HG02610 (cell line): ENCODE results near the gene PITX1.

Experiments used
- ATAC-seq: cut with Tn5 transposase; IDR thresholded peaks from one replicate; pipeline ENCODE4 v1.9.1; 2021; ENCODE audit warnings: mild to moderate bottlenecking, moderate library complexity; ENCODE audit not compliant: unreplicated experiment

The PITX1 gene

DNA sequence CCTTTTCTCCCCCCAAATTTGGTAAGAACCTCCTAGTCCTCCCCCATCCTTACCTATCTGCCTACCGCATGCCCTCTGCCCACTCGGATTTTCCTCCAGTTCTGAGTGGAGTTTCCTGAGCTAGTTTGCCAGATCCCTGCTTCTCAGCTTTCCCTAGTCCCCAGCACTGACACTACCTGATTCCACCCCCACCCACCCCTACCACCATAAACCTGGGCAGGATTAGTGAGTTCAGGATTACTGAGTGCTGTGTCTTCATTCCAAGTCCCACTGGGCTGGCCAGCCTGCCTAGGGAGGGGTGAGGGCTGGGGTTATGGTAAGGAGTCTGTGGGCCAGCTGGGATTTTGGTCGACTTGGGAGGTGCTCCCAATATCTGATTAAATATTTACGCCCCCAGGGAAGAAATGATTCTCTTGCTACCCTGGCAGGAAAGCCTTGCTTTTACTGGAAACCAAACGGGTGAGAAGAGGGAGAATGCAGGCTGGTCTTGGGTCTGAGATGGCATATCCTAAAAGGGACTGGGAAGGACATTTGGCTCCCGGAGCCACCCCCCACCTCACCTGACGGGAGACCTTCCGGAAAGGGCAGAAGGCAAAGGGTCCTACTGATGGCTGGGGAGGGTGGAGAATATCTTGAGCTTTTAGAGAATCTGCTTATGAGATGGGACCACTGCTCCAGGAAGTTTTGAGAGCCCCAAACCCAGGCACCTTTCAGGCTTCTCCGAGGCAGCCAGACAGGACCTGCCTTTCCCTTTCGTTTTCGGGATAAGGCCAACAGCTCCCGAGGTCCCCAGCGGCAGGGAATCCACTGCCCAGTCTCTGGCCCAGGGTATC, 3.7 kb downstream of the PITX1 start:
- no peak for ATAC-seq

DNA sequence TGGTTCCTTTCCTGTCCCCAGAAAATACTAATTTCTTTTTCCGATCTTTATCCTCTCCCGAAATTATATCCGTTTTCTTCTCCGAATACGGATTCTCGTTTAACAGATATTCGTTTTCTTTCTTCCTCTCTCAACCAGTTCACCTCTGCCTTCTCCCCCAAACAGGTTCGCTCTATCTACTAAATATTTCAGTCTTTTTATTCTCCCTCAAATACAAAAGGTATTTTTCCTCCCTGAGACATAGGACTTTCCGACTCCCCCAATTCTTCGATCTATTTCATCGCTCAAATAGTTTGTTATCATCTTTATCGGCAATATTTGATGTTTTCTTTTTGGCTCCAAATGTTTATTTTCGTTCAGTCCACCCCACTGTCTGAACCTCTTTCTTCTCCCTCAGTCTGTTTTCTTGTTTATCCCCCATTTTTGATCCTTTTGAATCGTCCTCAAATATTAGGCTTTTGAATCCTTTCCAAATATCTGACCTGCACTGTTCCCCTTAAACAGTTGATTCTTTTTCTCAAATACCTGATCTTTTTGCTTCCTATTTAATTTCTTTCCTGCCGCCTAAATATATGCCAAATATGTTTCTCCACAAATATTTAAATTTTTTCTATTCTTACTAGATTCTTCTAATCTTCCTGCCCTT, 4.4 kb downstream of the PITX1 start:
- no peak for ATAC-seq

DNA sequence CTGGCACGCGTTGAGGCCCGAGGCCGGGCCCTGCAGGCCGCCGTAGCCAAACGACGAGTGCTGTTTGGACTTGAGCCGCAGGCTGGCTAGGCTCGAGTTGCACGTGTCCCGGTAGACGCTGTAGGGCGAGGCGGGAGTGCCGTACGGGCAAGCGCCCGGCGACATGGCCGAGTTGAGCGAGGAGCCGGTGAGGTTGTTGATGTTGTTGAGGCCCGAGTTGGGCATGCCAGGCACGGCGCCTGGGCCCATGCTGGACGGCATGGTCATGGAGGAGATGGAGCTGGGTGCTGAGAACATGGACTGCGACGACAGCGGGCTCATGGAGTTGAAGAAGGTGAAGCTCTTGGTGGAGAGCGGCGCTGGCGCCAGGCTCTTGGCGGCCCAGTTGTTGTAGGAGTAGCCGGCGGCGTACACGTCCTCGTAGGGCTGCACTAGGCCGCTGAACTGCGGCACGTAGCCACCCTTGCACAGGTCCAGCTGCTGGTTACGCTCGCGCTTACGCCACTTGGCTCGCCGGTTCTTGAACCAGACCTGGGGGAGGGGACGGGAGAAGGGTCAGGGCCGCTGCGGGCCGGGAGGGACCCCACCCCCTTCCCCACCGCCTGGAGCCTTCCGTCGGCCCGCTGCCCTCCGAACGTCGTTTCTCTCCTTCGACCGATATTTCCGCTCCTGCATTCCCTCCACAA, 5.1 kb downstream of the PITX1 start:
- ATAC-seq = no peak

DNA sequence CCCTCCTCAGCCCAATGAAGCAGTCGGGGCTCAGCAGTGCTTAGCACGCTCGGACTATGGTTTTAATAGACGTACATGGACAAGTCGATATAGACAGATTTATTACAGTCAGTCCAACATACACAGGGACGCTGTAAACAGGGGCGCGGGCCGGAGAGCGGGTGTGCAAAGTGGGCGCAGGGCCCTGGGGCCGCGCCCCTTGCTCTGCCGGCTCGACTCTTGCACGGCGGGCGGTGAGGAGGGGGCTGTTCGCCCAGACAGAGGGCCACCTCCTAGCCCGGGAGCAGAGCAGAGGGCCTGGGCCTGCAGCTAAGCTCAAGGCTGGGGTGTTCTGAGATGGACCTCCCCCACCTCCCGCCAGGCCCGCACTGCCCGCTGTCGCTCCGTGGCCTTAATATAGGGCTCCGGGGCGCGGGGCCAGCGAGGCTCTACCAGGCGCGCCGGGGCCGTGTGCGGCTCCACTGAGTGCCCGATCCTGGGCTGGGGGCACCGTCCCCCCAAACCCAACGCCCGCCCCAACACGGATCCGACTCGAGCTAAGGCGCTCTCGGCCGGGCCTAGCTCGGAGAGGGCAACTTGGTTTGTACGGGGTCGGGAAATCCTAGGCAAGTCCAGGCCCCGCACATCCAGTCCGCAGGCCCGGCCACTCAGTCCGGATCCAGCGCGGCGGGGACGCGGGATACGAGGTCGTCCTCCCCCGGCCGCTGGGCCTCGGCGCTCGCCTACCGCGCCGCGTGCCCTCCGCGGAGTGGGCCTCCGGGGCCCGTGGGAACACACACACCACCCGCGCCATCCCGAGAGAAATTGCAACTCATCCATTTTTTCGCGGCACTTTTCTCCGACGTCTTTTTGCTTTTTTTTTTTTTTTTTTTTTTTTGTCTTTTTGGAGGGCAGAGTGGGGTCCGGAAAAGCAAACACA, 6.1 kb downstream of the PITX1 start:
- no peak for ATAC-seq

DNA sequence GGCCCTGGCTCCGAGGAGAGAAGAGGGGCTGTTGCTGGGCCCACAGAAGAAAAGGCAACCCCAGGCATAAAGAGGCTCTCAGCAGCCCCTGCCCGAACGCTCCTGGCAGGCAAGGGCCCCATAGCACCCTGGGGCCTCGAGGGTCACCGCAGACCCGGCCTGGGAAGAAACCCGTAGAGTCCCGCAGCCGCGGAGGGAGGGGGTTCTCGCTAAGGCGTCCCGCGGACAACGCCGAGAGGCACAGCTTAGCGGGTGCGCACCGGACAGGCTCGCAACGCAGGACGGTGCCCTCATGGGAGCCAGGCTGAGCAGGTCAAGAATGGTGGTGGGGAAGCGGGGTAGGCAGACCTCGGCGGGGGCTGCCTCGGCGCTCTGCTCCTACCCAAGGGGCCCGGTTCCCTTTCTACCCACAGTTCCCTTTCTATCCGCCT, 6.7 kb downstream of the PITX1 start:
- no peak for ATAC-seq

DNA sequence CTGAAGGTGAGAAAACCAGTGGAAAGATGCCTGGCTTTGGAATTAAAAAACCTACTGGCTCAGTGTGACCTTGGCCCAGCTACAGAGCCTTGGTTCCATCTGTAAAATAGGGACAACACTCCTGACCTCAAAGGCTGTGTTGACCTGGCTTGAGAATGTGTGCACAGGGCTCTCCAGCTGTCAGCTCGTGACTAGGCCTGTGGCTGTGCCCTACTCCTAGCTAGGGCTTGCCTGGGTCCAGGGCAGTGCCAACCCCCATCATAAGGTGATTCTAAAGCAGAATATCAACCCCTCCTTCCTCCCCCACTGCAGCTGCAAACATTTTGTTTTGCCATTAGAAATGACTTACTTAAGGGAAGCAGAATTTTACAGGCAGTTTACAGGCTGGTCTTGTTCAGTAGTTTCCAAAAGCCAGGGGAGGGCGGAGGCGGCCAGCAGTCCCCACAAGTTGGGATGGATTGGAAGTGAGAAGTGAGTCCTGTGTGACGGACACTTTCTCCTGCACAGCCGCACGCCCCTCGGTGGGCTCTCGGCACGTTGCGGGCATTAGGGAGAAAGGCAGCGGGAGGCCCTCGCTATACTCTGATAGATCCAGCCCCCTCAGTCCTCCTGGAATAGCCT, 7.3 kb downstream of the PITX1 start:
- no peak for ATAC-seq

DNA sequence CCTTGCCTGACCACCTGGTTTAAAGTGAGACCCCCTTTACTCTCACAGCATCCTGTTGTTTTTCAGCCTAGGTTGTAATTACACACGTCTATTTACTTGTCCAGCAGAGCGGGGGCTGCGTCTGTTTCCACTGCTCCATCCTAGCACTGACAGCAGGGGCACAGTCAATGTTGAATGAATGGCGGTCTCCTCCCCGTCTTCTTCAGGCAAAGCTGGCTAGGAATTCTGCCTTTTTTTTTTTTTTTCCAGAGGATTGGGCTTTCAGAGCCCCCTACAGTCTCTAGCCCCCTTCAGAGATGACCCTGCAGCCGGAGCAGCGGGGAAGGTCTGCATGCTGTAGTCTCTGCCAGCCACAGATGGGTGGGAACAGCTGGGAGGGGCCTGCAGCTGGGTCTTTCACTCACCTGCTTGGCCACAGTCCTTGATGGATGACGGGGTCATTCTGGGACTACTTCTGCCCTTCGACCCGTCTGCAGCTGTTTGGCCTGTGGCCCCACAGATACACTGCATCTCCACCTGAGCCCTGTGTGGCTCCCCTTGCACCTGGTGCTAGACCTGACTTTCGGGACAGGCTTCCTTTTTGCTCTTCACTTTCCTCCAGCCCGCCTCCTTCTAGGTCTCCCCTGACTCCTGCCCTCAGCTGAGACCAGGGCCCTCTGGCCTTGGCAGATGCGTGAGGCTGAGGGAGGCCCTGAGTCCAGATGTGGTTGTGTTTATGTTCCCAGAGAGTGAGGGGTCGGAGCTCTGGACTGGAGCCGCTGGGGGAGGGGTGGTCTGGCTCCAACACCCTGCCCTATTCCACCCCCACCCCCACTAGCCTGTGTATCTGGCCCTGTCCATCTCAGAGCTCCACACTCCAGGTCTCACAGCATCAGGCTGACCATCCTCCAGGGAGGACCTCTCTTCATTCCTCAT, 8.0 kb downstream of the PITX1 start:
- no peak for ATAC-seq

DNA sequence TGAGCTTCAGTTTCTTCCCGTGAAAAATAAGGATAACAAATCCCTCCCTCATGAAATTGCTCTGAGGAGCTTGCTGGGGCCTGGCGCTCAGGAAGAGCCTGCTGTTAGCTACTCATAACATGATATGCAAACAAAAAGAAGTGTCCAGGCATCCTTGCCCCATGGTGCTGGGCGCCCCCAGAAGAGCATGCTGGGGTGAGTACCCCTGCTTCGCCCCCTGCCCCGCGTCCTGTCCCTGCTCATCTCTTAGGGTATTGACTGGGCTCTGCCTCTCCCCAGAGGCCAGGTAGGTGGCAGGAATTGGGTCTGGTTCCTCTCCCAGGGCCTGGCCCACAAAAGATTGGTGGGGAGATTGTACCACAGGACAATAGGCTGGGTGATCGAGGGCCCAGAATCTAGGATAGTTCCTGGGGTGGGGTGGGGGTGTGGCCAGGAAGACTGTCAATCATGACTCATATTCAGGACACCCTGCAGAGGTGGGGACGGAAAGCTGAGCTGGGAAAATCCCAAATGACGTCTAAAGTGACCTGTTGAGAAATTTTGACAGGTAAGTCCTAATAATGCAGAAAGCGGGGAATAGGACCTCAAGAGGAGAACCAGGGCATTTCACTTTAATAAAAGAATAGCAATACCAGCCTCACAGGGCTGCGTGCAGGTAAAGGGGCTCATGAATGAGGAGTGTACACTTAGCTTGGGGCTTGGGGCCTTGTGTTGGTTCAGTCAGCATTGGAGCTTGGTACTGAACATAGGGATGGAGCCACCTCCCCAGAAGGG, 8.9 kb downstream of the PITX1 start:
- no peak for ATAC-seq

DNA sequence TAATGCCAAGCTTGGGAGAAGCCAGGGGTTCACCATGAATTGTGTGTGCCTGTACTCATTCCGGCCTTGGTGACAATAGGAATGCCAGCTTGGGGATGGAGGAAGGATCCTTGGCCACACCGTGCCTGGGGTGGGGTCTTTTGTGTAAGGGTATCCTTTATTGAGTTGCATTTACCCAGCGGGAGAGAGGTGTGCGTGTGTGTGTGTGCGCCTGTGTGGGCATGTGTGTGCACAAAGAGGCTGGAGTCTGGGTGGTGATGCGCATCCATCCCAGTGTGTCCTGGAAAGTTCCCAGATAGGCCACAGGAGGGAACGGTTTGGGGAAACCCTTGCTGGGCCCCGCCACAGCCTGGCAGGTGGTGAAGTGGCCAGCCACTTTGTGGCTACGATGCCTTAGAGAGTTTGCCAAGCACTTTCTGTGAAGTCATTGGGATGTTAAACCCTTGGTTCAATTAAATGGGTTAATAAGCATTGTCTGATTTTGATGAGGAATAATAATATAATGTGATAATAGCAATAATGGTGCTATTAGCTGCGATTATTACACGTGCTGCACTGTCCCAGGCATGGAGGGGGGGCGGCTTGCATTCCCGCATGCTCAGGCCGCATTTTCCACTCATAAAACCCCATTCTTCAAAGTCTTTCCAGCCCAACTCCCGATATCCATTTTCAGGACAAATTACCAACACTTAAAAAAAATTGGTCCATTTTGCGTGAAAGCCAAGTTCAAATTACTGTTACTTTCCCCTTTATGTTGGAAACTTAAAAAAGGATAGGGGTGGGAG, 13.7 kb downstream of the PITX1 start:
- ATAC-seq = no peak

DNA sequence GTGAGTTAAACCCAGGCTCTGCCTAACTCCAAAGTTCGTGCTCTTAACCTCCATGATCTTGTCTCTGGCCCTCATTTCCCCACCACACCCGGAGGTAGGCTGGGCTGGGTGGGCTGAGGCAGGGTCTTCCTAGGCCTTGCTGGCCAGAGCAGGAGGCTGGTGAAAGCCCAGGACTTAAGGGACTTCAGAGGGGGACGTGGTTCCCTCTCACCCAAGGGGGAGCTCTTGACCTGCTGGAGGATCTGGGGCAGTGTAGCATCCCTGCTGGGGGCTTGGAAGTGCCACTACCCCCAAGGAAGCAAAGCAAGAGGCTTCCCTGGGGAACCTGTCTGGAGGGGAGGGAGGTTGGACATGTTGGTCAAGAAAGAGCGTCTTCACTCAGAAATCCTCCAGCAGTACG, 14.7 kb downstream of the PITX1 start:
- ATAC-seq = no peak

DNA sequence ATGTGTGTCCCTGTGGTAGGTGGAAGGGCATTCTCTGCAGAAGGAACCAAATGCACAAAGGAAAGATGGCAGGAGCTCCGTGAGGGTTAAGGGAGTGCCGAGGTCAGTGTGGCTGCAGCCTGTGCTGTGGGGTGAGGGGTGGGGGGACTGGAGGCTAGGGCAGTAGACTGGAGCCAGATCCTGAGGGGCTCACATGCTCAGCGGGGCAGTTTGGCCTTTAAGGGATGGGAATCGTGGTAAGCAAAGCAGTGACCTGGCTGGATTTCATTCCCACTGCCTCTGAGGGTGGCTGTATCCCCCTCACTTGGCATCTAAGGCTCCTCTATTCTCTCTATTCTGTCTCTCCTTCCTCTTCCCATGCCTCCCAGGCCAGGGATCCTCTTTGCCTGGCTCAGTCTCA, 15.6 kb downstream of the PITX1 start:
- ATAC-seq = no peak

DNA sequence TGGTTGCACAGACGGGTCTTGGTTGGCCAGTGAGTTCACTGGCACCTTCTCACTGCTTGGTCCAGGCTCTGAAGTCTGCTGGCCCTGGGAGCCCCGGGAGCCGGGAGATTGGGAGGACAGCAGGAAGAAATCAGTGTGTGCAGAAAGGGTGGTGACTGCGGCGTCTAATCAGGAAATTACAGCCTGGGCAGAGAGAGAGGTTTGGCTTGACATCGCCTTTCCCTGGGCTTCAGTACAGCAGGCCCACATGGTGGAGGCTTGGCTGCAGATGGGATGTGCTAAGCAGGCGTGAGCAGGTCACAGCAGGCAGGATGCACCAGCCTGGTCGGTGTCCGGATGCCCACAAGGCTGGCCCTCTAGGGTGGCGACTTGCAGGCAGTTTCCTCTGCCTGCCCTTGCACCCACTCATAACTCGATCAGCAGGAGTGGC, 17.2 kb downstream of the PITX1 start:
- ATAC-seq = no peak

DNA sequence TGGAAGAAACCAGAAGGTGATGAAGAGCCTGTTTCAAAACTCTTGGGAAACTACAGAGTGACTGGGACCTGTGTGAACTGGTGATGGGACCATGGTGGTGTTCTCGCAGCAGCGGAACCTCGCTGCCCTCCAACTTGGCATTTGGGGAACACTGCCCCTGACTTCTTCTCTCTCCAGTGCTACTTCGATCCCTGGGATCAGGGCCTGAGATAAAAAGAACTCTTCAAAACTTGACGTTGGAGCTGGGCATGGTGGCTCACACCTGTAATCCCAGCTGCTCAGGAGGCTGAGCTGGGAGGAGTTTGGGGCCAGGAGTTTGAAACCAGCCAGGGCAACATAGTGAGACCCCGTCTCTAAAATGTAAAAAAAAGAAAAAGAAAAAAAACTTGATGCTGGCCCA, 18.1 kb downstream of the PITX1 start:
- no peak for ATAC-seq

DNA sequence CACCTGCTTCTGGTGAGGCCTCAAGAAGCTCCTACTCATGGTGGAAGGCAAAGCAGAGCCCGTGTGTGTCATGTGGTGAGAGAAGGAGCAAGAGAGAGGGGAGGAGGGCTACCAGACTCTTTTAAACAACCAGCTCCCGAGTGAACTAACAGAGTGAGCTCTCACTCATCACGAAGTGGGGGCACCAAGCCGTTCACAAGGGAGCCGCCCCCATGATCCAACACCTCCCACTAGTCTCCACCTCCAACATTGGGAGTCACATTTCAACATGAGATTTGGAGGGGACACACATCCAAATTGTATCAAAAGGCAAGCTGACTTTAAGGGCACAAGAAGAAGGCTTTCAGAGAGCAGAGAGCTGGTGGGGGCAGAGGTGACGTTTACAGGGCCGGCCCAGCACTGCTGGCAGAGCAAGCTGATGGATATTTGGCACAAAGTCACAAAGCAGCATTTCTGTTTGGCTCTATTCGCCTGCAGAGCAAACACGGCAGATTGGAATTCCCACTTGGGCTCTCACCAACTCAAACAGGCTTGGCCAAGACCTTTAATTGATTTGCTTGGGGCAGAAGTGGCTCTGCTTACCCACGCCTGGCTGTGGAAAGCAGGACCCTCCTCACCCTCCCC, 20.0 kb downstream of the PITX1 start:
- ATAC-seq = no peak

DNA sequence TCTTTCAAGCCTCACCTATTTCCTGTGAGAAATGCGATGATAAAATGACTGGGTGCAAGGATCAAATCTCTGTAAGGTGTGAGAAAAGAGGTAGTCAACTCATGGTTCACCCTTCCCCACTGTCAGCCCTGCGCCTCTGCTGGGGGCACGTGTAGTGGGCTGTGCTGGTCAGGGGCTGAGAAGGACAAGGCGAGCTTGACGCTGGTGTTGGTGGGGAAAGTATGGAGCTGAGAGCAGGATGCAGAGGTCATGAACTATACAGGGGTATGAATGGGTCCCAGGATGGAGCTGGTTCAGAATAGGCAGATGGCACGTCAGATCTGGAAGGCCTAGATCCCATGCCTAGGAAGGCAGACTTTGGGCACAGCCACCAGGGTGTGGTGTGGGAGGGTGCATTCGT, 20.6 kb downstream of the PITX1 start:
- ATAC-seq = no peak

DNA sequence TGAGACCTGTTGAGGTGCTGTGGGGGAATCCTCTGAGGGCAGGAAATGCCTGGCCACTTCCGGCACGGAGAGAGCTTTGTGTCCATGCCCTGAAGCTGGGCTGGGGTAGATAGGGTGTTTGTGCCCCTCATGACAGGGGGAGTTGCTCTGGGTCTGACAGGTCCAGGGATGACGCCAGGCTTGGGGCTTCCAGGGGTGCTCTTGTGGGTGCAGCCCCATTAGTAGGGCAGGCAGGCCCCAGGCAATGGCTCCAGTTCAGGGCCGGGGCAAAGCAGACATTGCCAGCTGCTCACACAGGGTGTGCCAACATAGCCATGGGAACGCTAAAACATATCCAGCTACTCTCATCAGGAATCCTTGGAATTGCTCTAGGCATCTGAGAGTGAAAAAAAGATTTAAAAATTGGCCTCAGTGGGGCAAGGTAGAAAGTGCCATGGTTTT, 21.1 kb downstream of the PITX1 start:
- ATAC-seq = no peak

DNA sequence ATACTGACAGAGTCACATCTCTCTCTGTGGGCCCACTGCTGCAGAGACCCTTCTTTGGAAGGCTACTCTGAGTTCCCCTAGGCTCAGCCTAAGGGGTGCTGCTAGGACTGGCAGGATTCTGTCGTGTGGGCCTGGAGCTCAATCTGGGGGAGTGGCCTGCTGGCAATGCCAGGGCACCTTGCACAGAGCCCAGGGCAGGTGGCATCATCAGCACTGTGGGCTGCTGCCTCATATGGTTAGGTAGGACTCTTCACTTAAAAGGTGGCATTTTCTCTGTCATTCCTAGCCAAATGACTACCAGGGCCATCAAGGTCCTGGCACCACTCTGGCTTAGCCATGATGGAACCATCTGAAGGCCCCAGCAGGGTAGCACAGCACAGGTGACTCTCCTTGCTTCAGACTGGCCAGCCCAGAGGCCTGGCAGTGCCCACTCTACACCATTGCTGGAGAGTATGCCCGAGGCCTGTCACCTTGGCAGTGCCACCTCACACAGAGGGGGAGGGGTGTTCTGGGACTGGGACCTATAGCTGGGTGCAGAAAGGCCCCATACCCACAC, 21.9 kb downstream of the PITX1 start:
- ATAC-seq = no peak
